Measurements from ENCODE around the gene RASGEF1B.
A peak's percentile ranks its signal among the peaks of the same experiment; 100 is the strongest.
"Not testable (repeated sequence)": the region's sequence is repeated elsewhere in the genome, so short reads cannot be mapped to it uniquely, and the experiment has no call there.

RASGEF1B gene

DNA sequence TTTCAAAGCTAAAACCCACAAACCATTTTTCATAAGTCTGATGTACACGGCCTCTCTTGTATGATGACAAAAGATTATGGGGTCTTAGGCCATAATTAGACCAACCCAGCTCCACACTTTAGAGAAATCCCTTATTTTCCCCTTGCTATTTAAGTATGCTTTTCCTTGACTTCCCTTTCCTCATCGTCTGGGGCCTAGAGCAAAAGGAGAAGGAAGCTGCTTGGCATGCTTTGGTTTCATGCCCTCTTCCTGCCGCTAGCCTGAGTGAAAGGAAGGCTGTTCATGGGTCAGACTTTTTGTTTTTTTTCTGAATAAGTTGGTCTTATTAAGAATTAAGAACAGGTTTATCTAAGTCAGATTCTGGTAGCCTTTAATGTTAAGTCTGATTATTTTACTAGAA, 10.6 kb upstream of the RASGEF1B start:
- Mint-ChIP-seq H3K36me3 (no peaks in the 10 kb centered on the region), H3K4me3 (no peak overlapping the region), H3K4me1 (no peaks in the 10 kb centered on the region), H3K9me3 (no peaks in the 10 kb centered on the region), H3K27ac (no peak overlapping the region)
- ATAC-seq (no peak), DNase-seq (ENCODE audit: low spot score in 2 of 2) (no peak)

GRCh38 chr4:81481151-81481550, 9.4 kb upstream of the RASGEF1B start:
- H3K27ac Mint-ChIP-seq: no peak overlapping the region
- ATAC-seq (no peak), DNase-seq (ENCODE audit: low spot score in 2 of 2) (no peak)
- no peaks in the 10 kb centered on the region for H3K36me3 Mint-ChIP-seq
- H3K4me3 Mint-ChIP-seq: no peak overlapping the region
- no peaks in the 10 kb centered on the region for H3K9me3 Mint-ChIP-seq
- H3K4me1 Mint-ChIP-seq: no peaks in the 10 kb centered on the region

DNA sequence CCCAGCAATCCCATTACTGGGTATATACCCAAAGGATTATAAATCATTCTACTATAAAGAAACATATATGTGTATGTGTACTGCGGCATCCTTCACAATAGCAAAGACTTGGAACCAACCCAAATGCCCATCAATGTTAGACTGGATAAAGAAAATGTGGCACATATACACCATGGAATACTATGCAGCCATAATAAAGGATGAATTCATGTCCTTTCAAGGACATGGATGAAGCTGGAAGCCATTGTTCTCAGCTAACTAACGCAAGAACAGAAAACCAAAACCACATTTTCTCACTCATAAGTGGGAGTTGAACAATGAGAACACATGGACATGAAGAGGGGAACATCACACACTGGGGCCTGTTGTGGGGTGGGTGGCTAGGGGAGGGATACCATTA, 7.9 kb upstream of the RASGEF1B start:
- not testable (repeated sequence) for H3K4me1 Mint-ChIP-seq; H3K27ac Mint-ChIP-seq; H3K9me3 Mint-ChIP-seq; DNase-seq (ENCODE audit: low spot score in 2 of 2); H3K36me3 Mint-ChIP-seq; H3K4me3 Mint-ChIP-seq; ATAC-seq

DNA sequence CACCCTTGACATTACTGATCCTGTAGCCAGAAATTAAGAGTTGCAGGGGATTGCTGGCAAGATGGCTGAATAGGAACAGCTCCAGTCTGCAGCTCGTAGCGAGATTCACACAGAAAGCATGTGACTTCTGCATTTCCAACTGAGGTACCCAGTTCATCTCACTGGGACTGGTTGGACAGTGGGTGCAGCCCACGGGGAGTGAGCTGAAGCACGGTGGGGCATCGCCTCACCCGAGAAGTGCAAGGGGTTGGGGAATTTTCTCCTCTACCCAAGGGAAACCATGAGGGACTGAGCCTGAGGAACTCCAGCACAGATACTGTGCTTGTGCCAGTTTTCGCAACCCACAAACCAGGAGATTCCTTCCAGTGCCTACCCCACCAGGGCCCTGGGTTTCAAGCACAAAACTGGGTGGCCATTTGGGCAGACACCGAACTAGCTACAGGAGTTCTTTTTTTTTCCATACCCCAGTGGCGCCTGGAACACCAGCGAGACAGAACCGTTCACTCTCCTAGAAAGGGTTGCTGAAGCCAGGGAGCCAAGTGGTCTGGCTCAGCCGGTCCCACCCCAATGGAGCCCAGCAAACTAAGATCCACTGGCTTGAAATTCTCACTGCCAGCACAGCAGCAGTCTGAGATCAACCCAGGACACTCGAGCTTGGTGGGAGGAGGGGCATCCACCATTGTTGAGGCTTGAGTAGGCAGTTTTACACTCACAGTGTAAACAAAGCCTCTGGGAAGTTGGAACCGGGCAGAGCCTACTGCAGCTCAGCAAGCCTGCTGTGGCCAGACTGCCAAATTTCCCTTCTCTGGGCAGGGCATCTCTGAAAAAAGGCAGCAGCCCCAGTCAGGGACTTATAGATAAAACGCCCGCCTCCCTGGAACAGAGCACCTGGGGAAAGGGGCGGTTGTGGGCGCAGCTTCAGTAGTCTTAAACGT, 1.9 kb upstream of the RASGEF1B start:
- not testable (repeated sequence) for DNase-seq (ENCODE audit: low spot score in 2 of 2); ATAC-seq; H3K9me3 Mint-ChIP-seq
- peak overlapping the region; percentile 93 for H3K4me3 Mint-ChIP-seq
- H3K36me3 Mint-ChIP-seq: peaks cover 15% of the 10 kb centered on the region
- H3K27ac Mint-ChIP-seq: peak overlapping the region; percentile 91
- peaks cover 41% of the 10 kb centered on the region for H3K4me1 Mint-ChIP-seq

DNA sequence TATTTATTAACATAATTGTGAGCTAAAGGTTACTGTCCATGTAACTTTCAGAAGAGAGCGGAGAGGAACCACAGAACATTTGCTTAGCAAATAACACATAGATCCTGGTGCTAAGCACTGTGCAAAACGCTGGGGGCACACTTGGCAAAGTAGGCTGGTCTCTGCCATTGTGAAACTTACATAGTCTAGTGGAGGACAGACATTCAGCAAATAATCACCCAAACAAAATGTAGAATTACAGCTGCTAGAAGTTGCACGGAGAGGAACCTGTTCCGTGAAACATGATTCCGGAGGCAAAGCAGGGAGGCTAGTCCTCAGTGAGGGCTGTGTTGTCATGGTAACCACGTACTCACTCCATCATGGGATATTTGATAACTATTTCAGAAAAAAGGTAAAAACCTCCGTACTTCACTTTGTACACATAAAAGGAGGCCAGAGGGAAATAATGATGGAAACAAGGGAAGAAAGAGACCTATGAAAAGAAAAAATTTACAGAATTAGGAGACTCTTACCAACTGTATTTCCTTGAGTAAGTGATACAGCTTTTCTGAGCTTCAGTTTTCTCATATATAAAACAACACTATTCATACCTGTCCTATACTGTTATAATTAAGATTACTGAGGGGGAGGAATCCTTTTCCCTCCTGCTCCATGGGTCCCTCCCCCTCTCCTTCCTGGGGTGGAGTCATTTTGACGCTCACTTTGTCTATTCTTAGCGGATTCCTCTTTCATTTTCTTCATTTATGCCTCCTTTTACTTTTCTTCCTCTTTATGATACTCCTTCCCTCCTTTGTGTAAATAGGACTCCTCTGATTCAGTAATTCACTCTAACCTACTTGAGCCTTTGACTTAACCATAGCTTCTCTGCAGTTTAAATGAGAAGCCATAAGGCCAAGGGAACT, 825 bp upstream of the RASGEF1B start:
- Mint-ChIP-seq H3K36me3 (peaks cover 15% of the 10 kb centered on the region), H3K27ac (peak overlapping the region; percentile 91), H3K9me3 (no peaks in the 10 kb centered on the region), H3K4me3 (peak overlapping the region; percentile 93), H3K4me1 (peaks cover 44% of the 10 kb centered on the region)
- DNase-seq (ENCODE audit: low spot score in 2 of 2) (no peak), ATAC-seq (peak; percentile 65)

DNA sequence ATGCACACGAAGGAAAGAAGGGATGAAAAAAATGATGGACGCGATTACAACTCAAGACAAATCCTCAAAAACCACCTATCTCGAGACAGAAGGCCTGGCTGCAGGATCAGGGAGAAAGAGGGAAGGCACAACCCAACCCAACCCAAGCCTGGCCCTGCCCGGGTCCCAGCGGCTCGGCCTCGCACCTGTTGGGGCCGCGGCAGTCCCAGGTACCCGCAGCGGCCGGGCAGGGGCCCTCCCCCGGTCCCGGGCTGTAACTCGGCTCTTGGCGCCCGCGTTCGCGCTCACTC, 464 bp downstream of the RASGEF1B start:
- Mint-ChIP-seq H3K9me3 (no peaks in the 10 kb centered on the region), H3K36me3 (peaks cover 15% of the 10 kb centered on the region), H3K27ac (peak overlapping the region; percentile 91), H3K4me1 (peaks cover 44% of the 10 kb centered on the region), H3K4me3 (peak overlapping the region; percentile 93)
- no peak for ATAC-seq
- no peak for DNase-seq (ENCODE audit: low spot score in 2 of 2)

- peak; percentile 1 for ATAC-seq
- peak; percentile 22 to 71 for DNase-seq (ENCODE audit: low spot score in 2 of 2)
- Mint-ChIP-seq H3K9me3 (no peaks in the 10 kb centered on the region), H3K4me1 (peaks cover 44% of the 10 kb centered on the region), H3K27ac (peak overlapping the region; percentile 91), H3K4me3 (peak overlapping the region; percentile 93), H3K36me3 (peaks cover 15% of the 10 kb centered on the region)
Observed at GRCh38 chr4:81470456-81471297, 1.0 kb downstream of the RASGEF1B start.

DNA sequence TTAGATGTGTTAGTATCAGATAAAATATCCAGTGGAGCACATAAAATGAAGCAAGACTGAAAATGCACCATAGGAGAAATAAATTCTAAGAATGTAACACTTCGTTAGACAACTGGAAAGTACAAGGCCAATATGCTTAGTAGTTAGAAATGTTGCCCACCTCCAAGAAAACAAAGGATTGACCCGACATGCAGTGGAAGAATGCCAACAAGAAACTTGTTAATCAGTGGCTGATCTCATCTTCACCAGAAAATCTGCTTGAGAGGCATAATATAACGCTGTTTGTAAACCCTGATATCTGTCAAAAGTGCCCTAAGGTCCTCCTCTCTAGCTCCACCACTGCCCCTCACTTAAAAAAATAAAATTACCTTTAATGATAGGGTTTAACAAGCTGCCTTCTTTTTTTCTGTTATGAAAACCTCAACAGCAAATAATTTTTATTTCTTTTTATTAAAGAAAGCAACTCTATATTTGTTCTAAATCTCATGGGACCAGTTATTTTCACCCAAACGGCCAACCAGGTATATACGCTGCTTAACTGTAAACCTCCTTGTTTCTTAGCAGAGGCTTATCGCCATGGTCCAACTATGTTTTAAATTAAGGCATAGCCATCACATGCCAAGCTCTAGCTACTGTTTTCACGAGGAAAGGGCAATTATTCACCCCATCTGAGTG, 1.8 kb downstream of the RASGEF1B start:
- Mint-ChIP-seq H3K9me3 (no peaks in the 10 kb centered on the region), H3K36me3 (peaks cover 15% of the 10 kb centered on the region), H3K4me1 (peaks cover 44% of the 10 kb centered on the region), H3K4me3 (peak overlapping the region; percentile 93), H3K27ac (peak overlapping the region; percentile 91)
- DNase-seq (ENCODE audit: low spot score in 2 of 2) (no peak), ATAC-seq (no peak)

DNA sequence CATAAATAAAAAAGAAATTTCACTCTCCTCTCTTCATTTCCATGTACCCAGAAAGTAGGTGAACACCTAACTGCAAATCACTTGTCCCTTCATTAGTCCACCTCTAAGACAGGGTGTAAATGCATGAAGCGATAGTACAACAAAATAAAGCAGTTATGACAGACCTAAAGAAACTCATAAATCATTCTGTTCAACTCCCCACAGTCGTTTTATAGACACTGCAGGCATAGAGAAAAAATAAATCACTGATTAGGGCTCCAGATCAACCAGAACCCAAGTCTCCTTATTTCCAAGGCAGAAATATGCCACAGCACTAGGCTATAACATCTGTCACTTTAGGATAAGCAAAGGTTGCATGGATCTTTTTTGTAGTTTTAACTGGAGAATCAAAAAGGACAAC, 3.0 kb downstream of the RASGEF1B start:
- no peak for ATAC-seq
- Mint-ChIP-seq H3K4me1 (peaks cover 44% of the 10 kb centered on the region), H3K9me3 (no peaks in the 10 kb centered on the region), H3K36me3 (peaks cover 15% of the 10 kb centered on the region), H3K4me3 (peak overlapping the region; percentile 93), H3K27ac (no peak overlapping the region)
- no peak for DNase-seq (ENCODE audit: low spot score in 2 of 2)

DNA sequence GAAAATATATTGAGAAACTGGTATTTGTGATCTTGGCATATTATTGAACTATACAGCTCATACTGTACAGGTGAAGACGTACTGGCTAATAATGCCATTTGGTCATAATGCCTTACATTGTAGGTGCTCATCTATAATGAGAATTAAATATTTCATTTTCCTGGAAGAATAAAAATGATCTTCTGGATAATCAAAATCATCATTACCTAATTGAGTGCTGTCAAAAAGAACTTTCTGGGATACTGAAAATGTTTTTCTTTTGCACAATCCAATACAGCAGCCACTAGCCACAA, 4.1 kb downstream of the RASGEF1B start:
- peaks cover 37% of the 10 kb centered on the region for H3K4me1 Mint-ChIP-seq
- no peak overlapping the region for H3K4me3 Mint-ChIP-seq
- no peak overlapping the region for H3K27ac Mint-ChIP-seq
- DNase-seq (ENCODE audit: low spot score in 2 of 2) (no peak), ATAC-seq (no peak)
- H3K36me3 Mint-ChIP-seq: peaks cover 15% of the 10 kb centered on the region
- no peaks in the 10 kb centered on the region for H3K9me3 Mint-ChIP-seq

DNA sequence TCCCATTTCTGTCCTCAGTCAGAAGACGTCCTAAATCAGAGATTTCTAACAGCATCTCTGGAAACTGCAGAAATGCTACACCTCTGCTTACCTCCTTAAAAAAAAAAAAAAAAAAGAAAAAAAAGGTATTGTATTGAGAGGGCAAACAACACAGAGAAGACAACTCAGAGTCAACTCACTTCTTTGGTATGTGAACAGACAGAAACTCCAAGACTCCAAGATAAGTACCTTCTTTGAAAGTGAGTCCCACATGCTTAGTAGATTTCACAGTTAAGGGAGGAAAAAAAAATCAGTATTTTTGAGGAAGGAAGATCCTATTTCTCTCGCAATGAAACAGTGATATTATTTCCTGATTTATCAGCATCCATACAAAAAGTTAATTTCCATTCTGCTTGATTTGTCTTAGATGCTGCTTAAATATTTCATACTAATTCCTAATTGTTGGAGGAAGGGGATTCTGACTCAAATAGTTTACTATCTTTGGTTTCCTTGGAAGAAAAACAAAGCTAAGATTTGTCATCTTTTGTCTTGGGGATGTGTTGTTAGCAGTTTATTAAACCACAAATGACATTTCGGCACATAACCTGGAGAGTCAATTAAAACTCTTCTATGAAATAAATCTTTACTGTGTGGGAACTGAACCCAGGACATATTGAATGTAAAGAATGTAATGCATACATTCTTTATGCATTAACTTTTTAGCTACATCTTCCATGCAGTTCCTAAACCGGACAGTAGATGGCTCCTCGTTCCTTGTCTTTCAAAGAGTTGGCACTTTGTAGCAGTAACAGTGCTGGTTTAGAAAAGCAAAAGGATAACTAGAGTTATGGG, 4.7 kb downstream of the RASGEF1B start:
- H3K27ac Mint-ChIP-seq: no peak overlapping the region
- DNase-seq (ENCODE audit: low spot score in 2 of 2) (peak; percentile 62 to 86), ATAC-seq (no peak)
- H3K36me3 Mint-ChIP-seq: peaks cover 12% of the 10 kb centered on the region
- no peak overlapping the region for H3K4me3 Mint-ChIP-seq
- no peaks in the 10 kb centered on the region for H3K9me3 Mint-ChIP-seq
- H3K4me1 Mint-ChIP-seq: peaks cover 32% of the 10 kb centered on the region

GRCh38 chr4:81465406-81466340, 6.0 kb downstream of the RASGEF1B start:
- no peak for ATAC-seq
- no peak overlapping the region for H3K27ac Mint-ChIP-seq
- DNase-seq (ENCODE audit: low spot score in 2 of 2): no peak
- no peak overlapping the region for H3K4me3 Mint-ChIP-seq
- H3K36me3 Mint-ChIP-seq: no peaks in the 10 kb centered on the region
- peaks cover 23% of the 10 kb centered on the region for H3K4me1 Mint-ChIP-seq
- no peaks in the 10 kb centered on the region for H3K9me3 Mint-ChIP-seq

- ATAC-seq: no peak
- H3K4me1 Mint-ChIP-seq: peaks cover 7% of the 10 kb centered on the region
- no peak for DNase-seq (ENCODE audit: low spot score in 2 of 2)
- H3K9me3 Mint-ChIP-seq: no peaks in the 10 kb centered on the region
- no peak overlapping the region for H3K4me3 Mint-ChIP-seq
- no peak overlapping the region for H3K27ac Mint-ChIP-seq
- peaks cover 28% of the 10 kb centered on the region for H3K36me3 Mint-ChIP-seq
Observed at GRCh38 chr4:81460834-81461233, 10.9 kb downstream of the RASGEF1B start.
